Esophagus squamous epithelium (tissue), 4 donors: ENCODE measurements around the gene PPP3CA.

Experiments used
- POLR2A ChIP-seq, 4 donors: fragments of 450-650 bp; IDR thresholded peaks; one replicate each; pipeline ENCODE4 v1.6.1; 2017; ENCODE audit warnings: antibody characterized with exemption in 4 of 4, mild to moderate bottlenecking in 4 of 4, moderate library complexity in 3 of 4
- TF ChIP-seq, protein P1 (sequence below), 6 experiments: fragments of 450-650 bp in 4 of 6; fragments of 200-600 bp in 2 of 6; sonication (generic) in 2 of 6; IDR thresholded peaks; one replicate each; pipeline ENCODE4 v1.5.1; 2016 to 2019; ENCODE audit warnings: antibody characterized with exemption in 6 of 6, mild to moderate bottlenecking in 4 of 6, moderate library complexity in 4 of 6

DNA sequence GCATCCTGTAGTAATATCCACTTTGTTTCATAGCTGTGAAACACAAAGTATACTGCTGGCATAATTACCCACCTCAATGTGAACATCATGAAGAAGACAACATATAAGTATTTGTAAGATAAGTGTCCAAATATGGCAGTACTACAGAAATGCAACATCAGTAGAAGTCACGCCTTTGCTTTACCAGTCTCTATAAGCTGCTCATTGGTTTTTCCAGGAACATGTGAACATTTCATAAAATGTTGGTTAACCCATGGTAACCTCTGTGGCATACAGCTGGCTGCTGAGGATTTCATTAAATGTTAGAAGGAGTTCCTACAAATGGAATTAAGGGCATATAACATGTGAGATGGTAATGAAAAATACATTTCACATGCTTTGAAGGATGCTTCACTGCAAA lies 77.6 kb downstream of the PPP3CA start:
- no peak for TF ChIP-seq POLR2A (IDR thresholded peaks at IDR 0.05)
- TF ChIP-seq, protein P1, sequence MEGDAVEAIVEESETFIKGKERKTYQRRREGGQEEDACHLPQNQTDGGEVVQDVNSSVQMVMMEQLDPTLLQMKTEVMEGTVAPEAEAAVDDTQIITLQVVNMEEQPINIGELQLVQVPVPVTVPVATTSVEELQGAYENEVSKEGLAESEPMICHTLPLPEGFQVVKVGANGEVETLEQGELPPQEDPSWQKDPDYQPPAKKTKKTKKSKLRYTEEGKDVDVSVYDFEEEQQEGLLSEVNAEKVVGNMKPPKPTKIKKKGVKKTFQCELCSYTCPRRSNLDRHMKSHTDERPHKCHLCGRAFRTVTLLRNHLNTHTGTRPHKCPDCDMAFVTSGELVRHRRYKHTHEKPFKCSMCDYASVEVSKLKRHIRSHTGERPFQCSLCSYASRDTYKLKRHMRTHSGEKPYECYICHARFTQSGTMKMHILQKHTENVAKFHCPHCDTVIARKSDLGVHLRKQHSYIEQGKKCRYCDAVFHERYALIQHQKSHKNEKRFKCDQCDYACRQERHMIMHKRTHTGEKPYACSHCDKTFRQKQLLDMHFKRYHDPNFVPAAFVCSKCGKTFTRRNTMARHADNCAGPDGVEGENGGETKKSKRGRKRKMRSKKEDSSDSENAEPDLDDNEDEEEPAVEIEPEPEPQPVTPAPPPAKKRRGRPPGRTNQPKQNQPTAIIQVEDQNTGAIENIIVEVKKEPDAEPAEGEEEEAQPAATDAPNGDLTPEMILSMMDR (IDR thresholded peaks at IDR 0.05) = no peak
